HG03457 (cell line): ENCODE data around the gene HYCC1.
"Not testable (repeated sequence)": the region's sequence is repeated elsewhere in the genome, so short reads cannot be mapped to it uniquely, and the experiment has no call there.

Source experiments
- ATAC-seq: cut with Tn5 transposase; IDR thresholded peaks from one replicate; pipeline ENCODE4 v1.9.1; 2021; ENCODE audit warnings: moderate number of reproducible peaks; ENCODE audit not compliant: unreplicated experiment

Gene HYCC1

GRCh38 chr7:23013715-23014649, at the start of gene HYCC1:
Gene HYCC1, minus strand, starts transcription at chr7:23014130. Its CDS starts 23,019 bp downstream, at chr7:22991111.
- peak; percentile 94 for ATAC-seq

GRCh38 chr7:23062452-23062851, 48.5 kb upstream of the HYCC1 start:
- ATAC-seq, result no peak

- no peak for ATAC-seq
These were observed 47.4 kb upstream of the HYCC1 start for GRCh38 chr7:23061327-23061726.

- ATAC-seq, result no peak
These were observed 44.6 kb upstream of the HYCC1 start for GRCh38 chr7:23058408-23059096.

- ATAC-seq, result peak; percentile 61
These were observed 41.8 kb upstream of the HYCC1 start for GRCh38 chr7:23055582-23056178.

GRCh38 chr7:23051124-23051485, 37.2 kb upstream of the HYCC1 start:
- ATAC-seq, result not testable (repeated sequence)

- not testable (repeated sequence) for ATAC-seq
These were observed 32.4 kb upstream of the HYCC1 start for GRCh38 chr7:23046336-23046735.

GRCh38 chr7:23045086-23045485, 31.2 kb upstream of the HYCC1 start:
- ATAC-seq, result not testable (repeated sequence)

- no peak for ATAC-seq
These were observed 30.7 kb upstream of the HYCC1 start for GRCh38 chr7:23044581-23044980.

GRCh38 chr7:23043441-23043840, 29.5 kb upstream of the HYCC1 start:
- ATAC-seq, result no peak

- not testable (repeated sequence) for ATAC-seq
These were observed 25.7 kb upstream of the HYCC1 start for GRCh38 chr7:23039674-23040073.

GRCh38 chr7:23035542-23036371, 21.8 kb upstream of the HYCC1 start:
- ATAC-seq, result not testable (repeated sequence)

GRCh38 chr7:23027261-23027660, 13.3 kb upstream of the HYCC1 start:
- no peak for ATAC-seq

GRCh38 chr7:23026164-23026563, 12.2 kb upstream of the HYCC1 start:
- no peak for ATAC-seq

- ATAC-seq, result no peak
These were observed 10.5 kb upstream of the HYCC1 start for GRCh38 chr7:23024454-23024853.

GRCh38 chr7:23022851-23023250, 8.9 kb upstream of the HYCC1 start:
- ATAC-seq, result no peak

- no peak for ATAC-seq
These were observed 8.4 kb upstream of the HYCC1 start for GRCh38 chr7:23022258-23022769.

GRCh38 chr7:23021596-23021995, 7.7 kb upstream of the HYCC1 start:
- ATAC-seq, result no peak

- ATAC-seq, result no peak
These were observed 6.9 kb upstream of the HYCC1 start for GRCh38 chr7:23020742-23021401.

- ATAC-seq, result no peak
These were observed 4.8 kb upstream of the HYCC1 start for GRCh38 chr7:23018750-23019149.
